Effector memory CD4-positive, alpha-beta T cell (primary cell): ENCODE measurements around the gene PI4KA.
"Not testable (repeated sequence)": the region's sequence is repeated elsewhere in the genome, so short reads cannot be mapped to it uniquely, and the experiment has no call there.

Experiments used
- DNase-seq, 3 donors: peaks; one replicate each; pipeline ENCODE4 v3.0.0-alpha.2; 2020
- H3K27ac ChIP-seq: 2 replicates; pipeline ENCODE4 v1.7.0; 2013; ENCODE audit warnings: mild to moderate bottlenecking, low read length, moderate library complexity; ENCODE audit not compliant: insufficient read depth, poor library complexity, severe bottlenecking
- H3K27me3 ChIP-seq: replicated peaks from 2 replicates; pipeline ENCODE4 v1.7.0; 2013; ENCODE audit warnings: mild to moderate bottlenecking, low read length; ENCODE audit not compliant: insufficient read depth, control insufficient read depth, poor library complexity, severe bottlenecking
- H3K36me3 ChIP-seq: 2 replicates; pipeline ENCODE4 v1.7.0; 2013; ENCODE audit warnings: mild to moderate bottlenecking, low read length, moderate library complexity; ENCODE audit not compliant: control insufficient read depth, insufficient read depth
- H3K4me1 ChIP-seq: 2 replicates; pipeline ENCODE4 v1.7.0; 2013; ENCODE audit warnings: low read length, mild to moderate bottlenecking; ENCODE audit not compliant: control insufficient read depth, insufficient read depth, poor library complexity, severe bottlenecking
- H3K4me3 ChIP-seq: 2 replicates; pipeline ENCODE4 v1.7.0; 2013; ENCODE audit warnings: low read length, low read depth, mild to moderate bottlenecking; ENCODE audit not compliant: insufficient read depth, poor library complexity, severe bottlenecking
- H3K9me3 ChIP-seq: 2 replicates; pipeline ENCODE4 v1.7.0; 2013; ENCODE audit warnings: mild to moderate bottlenecking, low read length, moderate library complexity; ENCODE audit not compliant: control insufficient read depth

PI4KA gene

GRCh38 chr22:20678792-20679435 lies 179.7 kb downstream of the PI4KA start:
- DNase-seq, H3K27ac ChIP-seq, H3K4me3 ChIP-seq, H3K27me3 ChIP-seq, H3K36me3 ChIP-seq, H3K4me1 ChIP-seq, H3K9me3 ChIP-seq: not testable (repeated sequence)

- Histone ChIP-seq H3K27ac (no peak overlapping the region), H3K9me3 (no peaks in the 10 kb centered on the region), H3K4me3 (no peak overlapping the region), H3K36me3 (no peaks in the 10 kb centered on the region), H3K4me1 (no peaks in the 10 kb centered on the region), H3K27me3 (no peaks in the 10 kb centered on the region)
- DNase-seq = no peak
Observed at GRCh38 chr22:20677684-20678242, 180.8 kb downstream of the PI4KA start.

DNA sequence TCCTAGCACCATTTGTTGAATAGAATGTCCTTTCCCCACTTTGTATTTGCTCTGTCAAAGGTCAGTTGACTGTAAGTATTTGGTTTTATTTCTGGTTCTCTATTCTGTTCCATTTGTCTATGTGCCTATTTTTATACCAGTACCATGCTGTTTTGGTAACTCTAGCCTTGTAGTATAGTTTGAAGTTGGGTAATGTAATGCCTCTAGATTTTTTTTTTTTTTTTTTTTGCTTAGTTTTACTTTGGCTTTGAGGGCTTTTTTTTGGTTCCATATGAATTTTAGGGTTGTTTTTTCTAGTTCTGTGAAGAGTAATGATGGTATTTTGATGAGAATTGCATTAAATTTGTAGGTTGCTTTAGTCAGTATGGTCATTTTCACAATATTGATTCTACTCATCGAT lies 183.0 kb downstream of the PI4KA start:
- not testable (repeated sequence) for H3K4me1 ChIP-seq, H3K36me3 ChIP-seq, H3K4me3 ChIP-seq, DNase-seq, H3K27me3 ChIP-seq, H3K27ac ChIP-seq, H3K9me3 ChIP-seq

DNA sequence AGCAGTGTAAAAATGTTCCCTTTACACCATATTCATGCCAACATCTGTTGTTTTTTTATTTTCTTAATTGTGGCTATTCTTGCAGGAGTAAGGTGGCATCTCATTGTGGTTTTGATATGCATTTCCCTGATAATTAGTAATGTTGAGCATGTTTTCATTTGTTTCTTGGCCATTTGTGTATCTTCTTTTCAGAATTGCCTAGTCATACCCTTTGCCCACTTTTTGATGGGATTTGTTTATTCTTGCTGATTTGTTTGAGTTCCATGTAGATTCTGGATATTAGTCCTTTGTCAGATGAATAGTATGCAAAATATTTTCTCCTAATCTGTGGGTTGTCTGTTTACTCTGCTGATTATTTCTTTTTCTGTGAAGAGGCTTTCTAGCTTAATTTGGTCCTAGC lies 183.6 kb downstream of the PI4KA start:
- H3K27me3 ChIP-seq = peaks cover 3% of the 10 kb centered on the region
- H3K27ac ChIP-seq = no peak overlapping the region
- no peak for DNase-seq
- H3K9me3 ChIP-seq = no peaks in the 10 kb centered on the region
- H3K4me1 ChIP-seq = peaks cover 3% of the 10 kb centered on the region
- no peaks in the 10 kb centered on the region for H3K36me3 ChIP-seq
- no peak overlapping the region for H3K4me3 ChIP-seq

GRCh38 chr22:20673295-20674195 lies 185.1 kb downstream of the PI4KA start:
- no peaks in the 10 kb centered on the region for H3K36me3 ChIP-seq
- H3K27me3 ChIP-seq = peaks cover 3% of the 10 kb centered on the region

GRCh38 chr22:20672732-20673131 lies 185.9 kb downstream of the PI4KA start:
- Histone ChIP-seq H3K27me3 (peaks cover 3% of the 10 kb centered on the region), H3K4me3 (no peak overlapping the region), H3K27ac (no peak overlapping the region), H3K36me3 (no peaks in the 10 kb centered on the region), H3K9me3 (no peaks in the 10 kb centered on the region), H3K4me1 (peaks cover 3% of the 10 kb centered on the region)
- DNase-seq = no peak

More at GRCh38 chr22:20673295-20674195, 185.1 kb downstream of the PI4KA start:
- no peak for DNase-seq
- no peaks in the 10 kb centered on the region for H3K9me3 ChIP-seq
- H3K4me3 ChIP-seq = no peak overlapping the region
- H3K27ac ChIP-seq = no peak overlapping the region
- H3K4me1 ChIP-seq = peaks cover 3% of the 10 kb centered on the region

DNA sequence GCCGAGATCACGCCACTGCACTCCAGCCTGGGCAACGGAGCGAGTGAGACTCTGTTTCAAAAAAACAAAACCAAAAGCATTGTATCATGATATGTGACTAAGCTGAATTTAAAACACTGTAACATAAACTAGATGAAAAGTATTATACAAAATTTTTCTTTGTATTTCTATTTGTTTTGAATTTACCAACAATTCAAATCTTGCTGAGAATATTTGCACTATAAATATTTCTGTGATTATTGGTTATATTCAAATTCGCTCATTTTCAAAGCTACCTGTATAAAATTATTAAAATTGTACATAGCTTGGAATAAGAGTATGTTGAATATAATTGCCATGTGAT lies 186.6 kb downstream of the PI4KA start:
- no peak for DNase-seq
- H3K27ac ChIP-seq = no peak overlapping the region
- H3K27me3 ChIP-seq = peaks cover 3% of the 10 kb centered on the region
- H3K9me3 ChIP-seq = no peaks in the 10 kb centered on the region
- no peaks in the 10 kb centered on the region for H3K36me3 ChIP-seq
- H3K4me1 ChIP-seq = peaks cover 3% of the 10 kb centered on the region
- no peak overlapping the region for H3K4me3 ChIP-seq

DNA sequence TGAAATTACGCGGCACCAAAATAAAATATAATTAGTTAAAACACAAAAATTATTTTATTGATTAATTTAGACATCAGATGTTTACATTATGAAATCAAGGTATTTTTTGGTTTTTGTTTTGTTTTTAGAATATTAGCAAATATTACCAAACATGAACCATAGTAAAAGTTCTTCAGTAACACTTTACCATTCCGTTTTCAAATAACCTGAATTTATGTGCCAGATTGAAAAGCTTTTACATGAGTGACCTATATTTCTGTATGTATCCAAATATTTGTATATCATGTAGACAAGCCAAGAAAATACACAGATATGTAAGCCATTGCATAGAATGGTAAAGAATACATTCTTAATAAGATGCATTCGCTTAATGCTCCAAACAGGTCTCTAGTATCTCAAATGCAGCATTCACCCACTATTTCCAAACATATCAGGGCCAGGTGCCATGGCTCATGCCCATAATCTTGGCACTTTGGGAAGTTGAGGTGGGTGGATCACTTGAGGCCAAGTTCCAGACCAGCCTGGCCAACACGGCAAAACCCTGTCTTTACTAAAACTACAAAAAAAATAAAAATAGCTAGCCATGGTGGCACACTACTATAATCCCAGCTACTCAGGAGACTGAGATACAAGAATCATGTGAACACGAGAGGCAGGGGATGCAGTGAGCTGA lies 187.1 kb downstream of the PI4KA start:
- Histone ChIP-seq H3K4me1 (peaks cover 3% of the 10 kb centered on the region), H3K36me3 (no peaks in the 10 kb centered on the region), H3K9me3 (no peaks in the 10 kb centered on the region), H3K4me3 (no peak overlapping the region), H3K27ac (no peak overlapping the region), H3K27me3 (peaks cover 3% of the 10 kb centered on the region)
- DNase-seq = no peak

DNA sequence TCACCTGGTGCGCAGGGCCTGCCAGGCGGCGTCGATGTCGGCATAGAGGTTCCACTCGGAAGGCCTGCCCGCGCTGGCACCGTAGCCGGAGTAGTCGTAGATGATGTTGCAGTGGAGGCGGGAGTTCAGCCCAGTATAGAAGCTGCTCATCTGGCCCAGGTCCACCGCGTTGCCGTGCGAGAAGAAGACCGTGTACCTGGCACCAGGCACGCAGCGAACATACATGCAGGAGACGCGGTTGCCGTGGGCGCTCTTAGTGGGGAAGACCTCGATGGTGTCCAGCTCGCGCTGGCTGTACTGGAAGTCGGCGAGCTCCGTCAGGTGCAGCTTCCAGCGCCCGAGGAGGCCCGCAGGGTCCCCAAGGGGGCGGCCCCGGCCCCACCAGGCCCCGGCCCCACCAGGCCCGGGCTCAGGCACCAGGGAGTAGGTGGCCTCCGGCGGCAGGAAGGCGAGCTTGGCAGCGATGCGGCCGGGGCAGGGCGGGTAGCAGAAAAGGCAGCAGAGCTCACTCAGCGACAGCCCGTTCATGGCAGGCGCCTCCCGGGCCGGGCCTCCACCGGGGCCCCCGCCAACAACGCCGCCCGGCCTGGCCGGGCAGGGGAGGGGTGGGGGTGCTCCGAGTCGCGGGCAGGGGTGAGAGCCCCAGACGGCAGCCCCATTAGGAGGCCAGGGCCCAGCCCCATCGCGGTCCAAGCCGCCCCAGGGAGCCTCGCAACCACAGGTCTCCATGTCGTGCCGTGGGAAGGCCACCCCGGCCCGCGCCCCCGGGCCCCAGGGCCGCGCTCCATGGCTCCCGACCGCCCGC lies 188.0 kb downstream of the PI4KA start:
- not testable (repeated sequence) for DNase-seq, H3K4me3 ChIP-seq

More for the DNA sequence above, 188.0 kb downstream of the PI4KA start:
- not testable (repeated sequence) for H3K36me3 ChIP-seq, H3K27me3 ChIP-seq, H3K27ac ChIP-seq, H3K4me1 ChIP-seq, H3K9me3 ChIP-seq
